ENCODE data around the gene PFDN6. TPM values are rescaled to one million over a fixed set of nuclear protein-coding genes. Genes with fewer than 3 reads are reported as not detected.
A peak's percentile ranks its signal among the peaks of the same experiment; 100 is the strongest.
"Not testable (repeated sequence)": the region's sequence is repeated elsewhere in the genome, so short reads cannot be mapped to it uniquely, and the experiment has no call there.

PFDN6 gene
- total RNA-seq, 6 experiments from 2014 or later = 23.8 to 35.2 (median 27.5) TPM

DNA sequence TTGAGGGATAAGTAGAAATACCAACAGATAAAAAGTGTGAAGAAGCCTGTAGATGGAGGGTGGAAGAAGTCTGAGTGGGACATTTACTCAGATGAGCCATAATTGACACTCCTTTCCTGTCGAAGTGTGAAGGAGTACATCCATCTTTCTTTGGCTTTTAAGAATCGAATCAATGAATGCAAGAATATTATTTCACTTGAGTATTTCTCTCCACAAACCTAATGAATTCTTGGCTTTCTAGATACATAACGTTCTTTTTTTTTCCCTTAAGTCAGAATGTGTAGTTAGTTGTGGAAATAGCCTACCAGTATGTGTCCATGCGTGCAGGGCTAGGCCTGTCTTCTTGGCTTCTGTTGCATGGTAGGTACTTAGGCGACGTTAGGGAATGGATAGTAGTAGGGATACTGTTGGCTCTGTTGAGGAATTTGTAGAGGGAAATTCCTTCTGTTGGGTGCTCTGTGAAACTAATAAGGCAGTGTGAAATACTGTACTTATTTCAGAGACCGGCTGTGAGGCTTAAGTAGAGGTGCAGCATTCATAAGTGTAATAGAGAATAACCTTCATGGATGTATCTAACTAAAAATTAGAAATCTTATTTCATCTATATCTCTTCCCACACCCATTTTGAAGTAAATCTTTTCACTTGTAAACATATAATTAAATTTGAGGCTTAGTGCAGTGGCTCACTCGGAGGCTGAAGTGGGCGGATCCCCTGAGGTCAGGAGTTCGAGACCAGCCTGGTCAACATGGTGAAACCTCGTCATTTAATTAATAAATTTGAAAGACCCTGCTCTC lies 16.1 kb upstream of the PFDN6 start:
- Histone ChIP-seq H3K27me3 (no peaks in the 10 kb centered on the region), H3K4me3 (peak overlapping the region; percentile 60 to 95 (median 91)), H3K9me3 (no peaks in the 10 kb centered on the region), H3K27ac (no peak overlapping the region), H3K4me1 (peaks cover 2 to 49% (median 21%) of the 10 kb centered on the region in 4 donors), H3K36me3 (peaks cover 0 to 40% (median 7%) of the 10 kb centered on the region in 4 donors)
- TF ChIP-seq, protein P1, sequence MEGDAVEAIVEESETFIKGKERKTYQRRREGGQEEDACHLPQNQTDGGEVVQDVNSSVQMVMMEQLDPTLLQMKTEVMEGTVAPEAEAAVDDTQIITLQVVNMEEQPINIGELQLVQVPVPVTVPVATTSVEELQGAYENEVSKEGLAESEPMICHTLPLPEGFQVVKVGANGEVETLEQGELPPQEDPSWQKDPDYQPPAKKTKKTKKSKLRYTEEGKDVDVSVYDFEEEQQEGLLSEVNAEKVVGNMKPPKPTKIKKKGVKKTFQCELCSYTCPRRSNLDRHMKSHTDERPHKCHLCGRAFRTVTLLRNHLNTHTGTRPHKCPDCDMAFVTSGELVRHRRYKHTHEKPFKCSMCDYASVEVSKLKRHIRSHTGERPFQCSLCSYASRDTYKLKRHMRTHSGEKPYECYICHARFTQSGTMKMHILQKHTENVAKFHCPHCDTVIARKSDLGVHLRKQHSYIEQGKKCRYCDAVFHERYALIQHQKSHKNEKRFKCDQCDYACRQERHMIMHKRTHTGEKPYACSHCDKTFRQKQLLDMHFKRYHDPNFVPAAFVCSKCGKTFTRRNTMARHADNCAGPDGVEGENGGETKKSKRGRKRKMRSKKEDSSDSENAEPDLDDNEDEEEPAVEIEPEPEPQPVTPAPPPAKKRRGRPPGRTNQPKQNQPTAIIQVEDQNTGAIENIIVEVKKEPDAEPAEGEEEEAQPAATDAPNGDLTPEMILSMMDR (IDR thresholded peaks at IDR 0.05) = no peak
- no peak for TF ChIP-seq POLR2A (IDR thresholded peaks at IDR 0.05)
- ATAC-seq (no peak), DNase-seq (no peak)
- intact Hi-C loops (cut with DNase I) = no loop called here
- 25% methylated on average over 10 of the region's 11 CpGs for WGBS (ENCODE audit: insufficient coverage, low coverage, low lambda C conversion rate, missing lambda C conversion rate)

DNA sequence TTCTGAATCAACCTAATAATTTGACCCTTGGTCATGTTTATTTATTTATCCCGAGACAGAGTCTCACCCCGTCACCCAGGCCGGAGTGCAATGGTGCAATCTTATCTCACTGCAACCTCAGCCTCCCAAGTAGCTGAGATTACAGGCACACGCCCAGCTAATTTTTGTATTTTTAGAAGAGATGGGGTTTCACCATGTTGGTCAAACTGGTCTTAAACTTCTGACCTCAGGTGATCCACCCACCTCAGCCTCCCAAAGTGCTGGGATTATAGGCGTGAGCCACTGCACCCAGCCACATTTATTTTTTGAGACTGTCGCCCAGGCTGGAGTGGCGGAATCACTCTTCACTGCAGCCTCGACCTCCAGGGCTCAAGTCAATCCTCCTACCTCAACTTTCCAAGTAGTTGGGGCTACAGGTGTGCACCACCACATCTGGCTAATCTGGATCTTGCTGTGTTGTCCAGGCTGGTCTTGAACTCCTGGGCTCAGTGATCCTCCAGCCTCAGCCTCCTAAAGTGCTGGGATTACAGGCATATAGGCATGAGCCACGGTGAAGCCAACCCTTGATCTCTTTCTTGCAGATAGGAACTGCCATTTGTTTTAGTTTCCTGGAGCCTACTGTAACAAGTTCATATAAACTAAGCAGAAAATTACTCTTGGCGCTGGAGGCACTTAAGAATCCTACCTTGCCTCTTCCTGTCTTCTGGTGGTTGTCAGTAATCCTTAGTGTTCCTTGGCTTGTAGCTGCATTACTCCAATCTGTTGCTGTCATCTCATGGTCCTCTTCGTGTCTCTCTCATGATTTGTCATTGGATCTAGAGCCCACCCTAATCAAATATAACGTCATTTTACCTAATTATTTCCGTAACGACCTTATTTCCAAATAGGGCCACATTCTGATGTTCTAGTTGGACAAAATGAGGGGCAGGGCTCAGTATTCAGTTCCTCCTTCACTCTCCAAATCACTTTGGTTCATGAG lies 15.2 kb upstream of the PFDN6 start:
- DNase-seq = no peak
- intact Hi-C loops (cut with DNase I) = no loop called here
- Histone ChIP-seq H3K27ac (no peak overlapping the region), H3K4me1 (peaks cover 2 to 49% (median 21%) of the 10 kb centered on the region in 4 donors), H3K9me3 (no peaks in the 10 kb centered on the region), H3K4me3 (peak overlapping the region in 1 of 3 donors; percentile 3), H3K36me3 (peaks cover 0 to 32% (median 6%) of the 10 kb centered on the region in 4 donors), H3K27me3 (no peaks in the 10 kb centered on the region)
- TF ChIP-seq, protein P1 (IDR thresholded peaks at IDR 0.05) = no peak
- no peak for TF ChIP-seq POLR2A (IDR thresholded peaks at IDR 0.05)
- ATAC-seq = no peak
- 50% methylated on average over 12 of the region's 14 CpGs for WGBS (ENCODE audit: insufficient coverage, low coverage, low lambda C conversion rate, missing lambda C conversion rate)

DNA sequence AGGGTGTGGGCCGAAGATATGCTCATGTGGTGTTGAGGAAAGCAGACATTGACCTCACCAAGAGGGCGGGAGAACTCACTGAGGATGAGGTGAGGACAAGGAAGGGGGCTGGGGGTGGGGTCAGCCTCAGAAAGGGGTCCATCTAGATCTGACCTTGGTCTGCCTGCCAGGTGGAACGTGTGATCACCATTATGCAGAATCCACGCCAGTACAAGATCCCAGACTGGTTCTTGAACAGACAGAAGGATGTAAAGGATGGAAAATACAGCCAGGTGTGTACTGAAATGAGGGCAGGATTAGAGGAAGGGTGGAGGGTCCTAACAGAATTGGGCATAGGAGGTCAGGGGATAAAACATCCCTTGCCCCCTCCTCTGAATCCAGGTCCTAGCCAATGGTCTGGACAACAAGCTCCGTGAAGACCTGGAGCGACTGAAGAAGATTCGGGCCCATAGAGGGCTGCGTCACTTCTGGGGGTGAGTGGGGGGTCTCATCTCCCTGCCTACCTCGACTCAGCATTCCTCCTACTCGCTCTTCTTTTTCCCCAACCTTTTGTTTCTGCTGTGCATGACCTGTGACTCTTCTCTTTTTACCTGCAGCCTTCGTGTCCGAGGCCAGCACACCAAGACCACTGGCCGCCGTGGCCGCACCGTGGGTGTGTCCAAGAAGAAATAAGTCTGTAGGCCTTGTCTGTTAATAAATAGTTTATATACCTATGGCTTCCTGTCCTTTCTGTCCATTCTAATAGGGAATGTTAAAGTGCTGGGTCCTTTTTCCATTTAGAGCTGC lies 13.4 kb upstream of the PFDN6 start:
- peaks cover 0 to 33% (median 6%) of the 10 kb centered on the region in 4 donors for H3K36me3 ChIP-seq
- intact Hi-C loops (cut with DNase I); H3K9me3 ChIP-seq; H3K27me3 ChIP-seq; ATAC-seq; DNase-seq: not testable (repeated sequence)
- H3K4me3 ChIP-seq = peak overlapping the region in 2 of 3 donors; percentile 44 to 66
- 68% methylated on average over 8 of the region's 16 CpGs for WGBS (ENCODE audit: insufficient coverage, low coverage, low lambda C conversion rate, missing lambda C conversion rate)
- H3K4me1 ChIP-seq = peaks cover 2 to 42% (median 21%) of the 10 kb centered on the region in 4 donors
- peak overlapping the region in 1 of 3 donors; percentile 61 for H3K27ac ChIP-seq

DNA sequence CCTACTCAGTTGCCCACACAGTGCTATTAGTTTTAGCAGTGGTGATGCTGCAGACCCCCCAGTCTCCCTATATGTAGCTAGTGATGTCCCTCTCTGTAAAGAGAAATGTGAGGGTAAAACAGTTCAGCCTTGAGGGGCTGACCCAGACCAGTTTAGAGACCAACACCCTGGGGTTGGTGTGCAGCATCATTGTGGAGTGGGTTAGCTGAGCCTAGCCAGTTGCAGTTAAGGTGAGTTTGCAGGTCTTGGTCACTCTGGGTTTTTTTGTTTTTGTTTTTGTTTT lies 12.9 kb upstream of the PFDN6 start:
- Histone ChIP-seq H3K4me1 (peaks cover 2 to 41% (median 21%) of the 10 kb centered on the region in 4 donors), H3K27ac (peak overlapping the region; percentile 36 to 72 (median 61))
- intact Hi-C loops (cut with DNase I) = no loop called here

More for the DNA sequence above, 12.9 kb upstream of the PFDN6 start:
- Histone ChIP-seq H3K9me3 (no peaks in the 10 kb centered on the region), H3K27me3 (no peaks in the 10 kb centered on the region), H3K36me3 (peaks cover 0 to 33% (median 6%) of the 10 kb centered on the region in 4 donors), H3K4me3 (peak overlapping the region; percentile 44 to 66 (median 56))
- TF ChIP-seq, protein P1 (IDR thresholded peaks at IDR 0.05) = no peak
- TF ChIP-seq POLR2A (IDR thresholded peaks at IDR 0.05) = no peak
- DNase-seq (no peak), ATAC-seq (no peak)

Data from right lobe of liver (tissue), 6 donors.